Choroid plexus epithelial cell (primary cell): ENCODE data around the gene NHSL1.

Experiments used
- DNase-seq: peaks from one replicate; pipeline ENCODE4 v3.0.0-alpha.2; 2010; ENCODE audit warnings: low read depth
- H3K4me3 ChIP-seq: 2 replicates; pipeline ENCODE4 v1.5.1; 2011; ENCODE audit warnings: low read depth, mild to moderate bottlenecking, control low read depth, low read length, moderate library complexity
- CTCF ChIP-seq: conservative IDR thresholded peaks from 2 replicates; pipeline ENCODE4 v1.5.1; 2011; ENCODE audit warnings: low read depth, mild to moderate bottlenecking, control low read depth, inconsistent platforms, low read length, moderate library complexity

The NHSL1 gene

GRCh38 chr6:138541823-138542481 is 42.7 kb upstream of the NHSL1 start:
- DNase-seq: no peak

GRCh38 chr6:138540468-138540867 is 41.2 kb upstream of the NHSL1 start:
- H3K4me3 ChIP-seq: peak overlapping the region; percentile 3
- DNase-seq: peak; percentile 94
- no peak for TF ChIP-seq CTCF

More at GRCh38 chr6:138541823-138542481, 42.7 kb upstream of the NHSL1 start:
- H3K4me3 ChIP-seq: peak overlapping the region; percentile 22
- TF ChIP-seq CTCF: no peak

GRCh38 chr6:138539876-138540275 is 40.6 kb upstream of the NHSL1 start:
- H3K4me3 ChIP-seq: no peak overlapping the region
- no peak for DNase-seq
- TF ChIP-seq CTCF: no peak

GRCh38 chr6:138538390-138539031 is 39.2 kb upstream of the NHSL1 start:
- DNase-seq: peak; percentile 71
- TF ChIP-seq CTCF: no peak
- no peak overlapping the region for H3K4me3 ChIP-seq

- peak; percentile 66 for DNase-seq
- H3K4me3 ChIP-seq: no peak overlapping the region
- TF ChIP-seq CTCF: no peak
Measured at GRCh38 chr6:138537106-138537505, 37.8 kb upstream of the NHSL1 start.

GRCh38 chr6:138535728-138536455 is 36.6 kb upstream of the NHSL1 start:
- H3K4me3 ChIP-seq: no peak overlapping the region
- no peak for TF ChIP-seq CTCF
- no peak for DNase-seq
